Measurements from ENCODE around the gene PNPLA3. TPM values are rescaled to one million over a fixed set of nuclear protein-coding genes. Genes with fewer than 3 reads are reported as not detected.
A peak's percentile ranks its signal among the peaks of the same experiment; 100 is the strongest.

The PNPLA3 gene
- total and polyA plus RNA-seq, 2 donors from 2014 or later = 0.54 to 1.2 TPM

- DNase-seq (no peak), FAIRE-seq (no peak)
- Histone ChIP-seq H3K36me3 (ENCODE audit: control insufficient read depth in 2 of 3, insufficient read depth in 3 of 3, low read length in 3 of 3) (peaks cover 8 to 33% (median 32%) of the 10 kb centered on the region in 3 donors), H3K9me3 (ENCODE audit: control insufficient read depth in 2 of 3, insufficient read depth in 1 of 3, low read length in 3 of 3) (no peaks in the 10 kb centered on the region), H3K9ac (ENCODE audit: low read length in 3 of 3) (no peak overlapping the region), H3K4me3 (ENCODE audit: low read length in 3 of 3) (no peak overlapping the region), H3K27ac (ENCODE audit: low read depth in 2 of 2, low read length in 2 of 2) (no peak overlapping the region), H3K27me3 (ENCODE audit: control insufficient read depth, insufficient read depth, low read length) (no peaks in the 10 kb centered on the region), H3K4me1 (ENCODE audit: control insufficient read depth in 2 of 3, insufficient read depth in 2 of 3, low read depth in 1 of 3, low read length in 3 of 3) (no peaks in the 10 kb centered on the region)
- TF ChIP-seq CTCF (IDR thresholded peaks at IDR 0.05; ENCODE audit: borderline replicate concordance, extremely low read depth, insufficient read depth) = no peak
- intact Hi-C loops (cut with DNase I) = no loop called here
Observed at GRCh38 chr22:43985532-43985931, 61.9 kb downstream of the PNPLA3 start.

- peak in 3 of 5 donors; percentile 32 to 63 (median 63) for DNase-seq
- TF ChIP-seq CTCF (IDR thresholded peaks at IDR 0.05; ENCODE audit: borderline replicate concordance, extremely low read depth, insufficient read depth) = no peak
- no peaks in the 10 kb centered on the region for H3K27me3 ChIP-seq (ENCODE audit: control insufficient read depth, insufficient read depth, low read length)
- no peak overlapping the region for H3K9ac ChIP-seq (ENCODE audit: low read length in 3 of 3)
- FAIRE-seq = no peak
- no peak overlapping the region for H3K4me3 ChIP-seq (ENCODE audit: low read length in 3 of 3)
- no peaks in the 10 kb centered on the region for H3K9me3 ChIP-seq (ENCODE audit: control insufficient read depth in 2 of 3, insufficient read depth in 1 of 3, low read length in 3 of 3)
- H3K4me1 ChIP-seq (ENCODE audit: control insufficient read depth in 2 of 3, insufficient read depth in 2 of 3, low read depth in 1 of 3, low read length in 3 of 3) = no peaks in the 10 kb centered on the region
- H3K27ac ChIP-seq (ENCODE audit: low read depth in 2 of 2, low read length in 2 of 2) = no peak overlapping the region
- peaks cover 8 to 38% (median 35%) of the 10 kb centered on the region in 3 donors for H3K36me3 ChIP-seq (ENCODE audit: control insufficient read depth in 2 of 3, insufficient read depth in 3 of 3, low read length in 3 of 3)
- intact Hi-C loops (cut with DNase I) = no loop called here
Observed at GRCh38 chr22:43988116-43988820, 64.7 kb downstream of the PNPLA3 start.

GRCh38 chr22:43988960-43989359, 65.4 kb downstream of the PNPLA3 start:
- no peak for TF ChIP-seq CTCF (IDR thresholded peaks at IDR 0.05; ENCODE audit: borderline replicate concordance, extremely low read depth, insufficient read depth)

More at GRCh38 chr22:43988960-43989359, 65.4 kb downstream of the PNPLA3 start:
- Histone ChIP-seq H3K27me3 (ENCODE audit: control insufficient read depth, insufficient read depth, low read length) (no peaks in the 10 kb centered on the region), H3K36me3 (ENCODE audit: control insufficient read depth in 2 of 3, insufficient read depth in 3 of 3, low read length in 3 of 3) (peaks cover 4 to 39% (median 34%) of the 10 kb centered on the region in 3 donors), H3K4me1 (ENCODE audit: control insufficient read depth in 2 of 3, insufficient read depth in 2 of 3, low read depth in 1 of 3, low read length in 3 of 3) (no peaks in the 10 kb centered on the region), H3K9ac (ENCODE audit: low read length in 3 of 3) (no peak overlapping the region), H3K27ac (ENCODE audit: low read depth in 2 of 2, low read length in 2 of 2) (no peak overlapping the region), H3K4me3 (ENCODE audit: low read length in 3 of 3) (no peak overlapping the region), H3K9me3 (ENCODE audit: control insufficient read depth in 2 of 3, insufficient read depth in 1 of 3, low read length in 3 of 3) (no peaks in the 10 kb centered on the region)
- intact Hi-C loops (cut with DNase I) = no loop called here
- DNase-seq = no peak
- FAIRE-seq = no peak

Measured in kidney (tissue), 14 donors.